PC-9 (cell line): ENCODE results near the gene ADGRL3.

Source experiments
- EZH2 ChIP-seq: fragments of 200-600 bp; sonication (generic); IDR thresholded peaks from 2 replicates; pipeline ENCODE4 v1.8.0; 2017; ENCODE audit warnings: antibody characterized with exemption, low read depth
- TF ChIP-seq, protein P1 (sequence below): fragments of 200-600 bp; sonication (generic); conservative IDR thresholded peaks from 2 replicates; pipeline ENCODE4 v1.6.1; 2017; ENCODE audit warnings: mixed run types, antibody characterized with exemption, mild to moderate bottlenecking, moderate library complexity

DNA sequence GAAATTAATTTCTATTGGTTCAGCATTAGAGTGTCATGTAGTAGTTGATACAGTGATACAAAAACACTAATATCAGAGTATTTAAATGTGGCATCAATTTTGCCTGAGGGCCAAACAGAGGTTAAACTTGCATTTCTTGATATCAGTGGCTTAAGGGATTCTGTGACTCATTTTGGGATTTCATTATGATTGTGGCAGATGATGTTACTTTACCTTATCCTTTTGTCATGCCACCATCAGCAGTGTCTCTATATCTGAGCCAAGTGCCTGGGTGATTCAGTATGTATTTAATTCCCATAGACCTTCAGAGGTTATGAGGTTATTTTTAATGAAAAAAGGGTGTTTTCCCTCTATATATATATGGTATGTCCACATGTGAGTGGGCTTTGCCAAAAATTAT is 582.9 kb downstream of the ADGRL3 start:
- TF ChIP-seq, protein P1, sequence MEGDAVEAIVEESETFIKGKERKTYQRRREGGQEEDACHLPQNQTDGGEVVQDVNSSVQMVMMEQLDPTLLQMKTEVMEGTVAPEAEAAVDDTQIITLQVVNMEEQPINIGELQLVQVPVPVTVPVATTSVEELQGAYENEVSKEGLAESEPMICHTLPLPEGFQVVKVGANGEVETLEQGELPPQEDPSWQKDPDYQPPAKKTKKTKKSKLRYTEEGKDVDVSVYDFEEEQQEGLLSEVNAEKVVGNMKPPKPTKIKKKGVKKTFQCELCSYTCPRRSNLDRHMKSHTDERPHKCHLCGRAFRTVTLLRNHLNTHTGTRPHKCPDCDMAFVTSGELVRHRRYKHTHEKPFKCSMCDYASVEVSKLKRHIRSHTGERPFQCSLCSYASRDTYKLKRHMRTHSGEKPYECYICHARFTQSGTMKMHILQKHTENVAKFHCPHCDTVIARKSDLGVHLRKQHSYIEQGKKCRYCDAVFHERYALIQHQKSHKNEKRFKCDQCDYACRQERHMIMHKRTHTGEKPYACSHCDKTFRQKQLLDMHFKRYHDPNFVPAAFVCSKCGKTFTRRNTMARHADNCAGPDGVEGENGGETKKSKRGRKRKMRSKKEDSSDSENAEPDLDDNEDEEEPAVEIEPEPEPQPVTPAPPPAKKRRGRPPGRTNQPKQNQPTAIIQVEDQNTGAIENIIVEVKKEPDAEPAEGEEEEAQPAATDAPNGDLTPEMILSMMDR, result no peak
- TF ChIP-seq EZH2, result no peak
